HEK293 (cell line): Measurements from ENCODE around the gene CD84.

Source experiments
- CTCF ChIP-seq: fragments of 450-650 bp; formaldehyde crosslinking; IDR thresholded peaks from 2 replicates; pipeline ENCODE4 v1.5.1; 2016; ENCODE audit warnings: missing biosample characterization, missing genetic modification characterization
- KLF10 ChIP-seq: fragments of 450-650 bp; IDR thresholded peaks from 2 replicates; pipeline ENCODE4 v1.5.1; 2018; ENCODE audit warnings: missing biosample characterization, mild to moderate bottlenecking, missing genetic modification characterization
- REST ChIP-seq: fragments of 450-650 bp; formaldehyde crosslinking; IDR thresholded peaks from 2 replicates; pipeline ENCODE4 v1.5.1; 2016; ENCODE audit warnings: missing biosample characterization, missing genetic modification characterization
- ZNF292 ChIP-seq: fragments of 450-650 bp; formaldehyde crosslinking; IDR thresholded peaks from 2 replicates; pipeline ENCODE4 v1.5.1; 2016; ENCODE audit warnings: low read depth, missing biosample characterization, missing genetic modification characterization, borderline replicate concordance
- ZNF600 ChIP-seq: fragments of 450-650 bp; formaldehyde crosslinking; IDR thresholded peaks from 2 replicates; pipeline ENCODE4 v1.5.1; 2016; ENCODE audit warnings: missing biosample characterization, missing genetic modification characterization
- ZNF777 ChIP-seq: fragments of 450-650 bp; formaldehyde crosslinking; IDR thresholded peaks from 2 replicates; pipeline ENCODE4 v1.5.1; 2017; ENCODE audit warnings: missing biosample characterization, missing genetic modification characterization, borderline replicate concordance

- TF ChIP-seq KLF10 = no peak
- TF ChIP-seq CTCF (tag by site-specific recombination) = no peak
- no peak for TF ChIP-seq ZNF777
- TF ChIP-seq ZNF600 (tag by site-specific recombination) = no peak
- TF ChIP-seq ZNF292 (tag by site-specific recombination) = no peak
- TF ChIP-seq REST (tag by site-specific recombination) = no peak
These were observed 28.7 kb downstream of the CD84 start for GRCh38 chr1:160550572-160551034.
